CD14-positive monocyte (primary cell): ENCODE results near the gene STN1. TPM values are rescaled to one million over a fixed set of nuclear protein-coding genes. Genes with fewer than 3 reads are reported as not detected.

Experiments used
- DNase-seq, 3 donors: peaks; one replicate each; pipeline ENCODE4 v3.0.0-alpha.2; 2011 to 2022
- H2AFZ ChIP-seq: 2 replicates; pipeline ENCODE4 v1.6.0; 2012; ENCODE audit warnings: mild to moderate bottlenecking, low read depth, low read length, inconsistent platforms; ENCODE audit not compliant: insufficient read depth, poor library complexity, severe bottlenecking
- H3K27ac ChIP-seq, 2 donors: 1 replicate in 1 of 2; 2 replicates in 1 of 2; pipeline ENCODE4 v1.5.1; 2012 to 2013; ENCODE audit warnings: low read length in 2 of 2, control low read depth in 1 of 2, inconsistent platforms in 1 of 2, low read depth in 1 of 2, mild to moderate bottlenecking in 1 of 2
- H3K27me3 ChIP-seq, 2 donors: one replicate each; pipeline versions ENCODE4 v1.6.0 to v1.6.1; 2011 to 2013; ENCODE audit warnings: low read length in 2 of 2; ENCODE audit not compliant: control insufficient read depth in 2 of 2, insufficient read depth in 2 of 2
- H3K36me3 ChIP-seq, 2 donors: replicated peaks in 1 of 2; 1 replicate in 1 of 2; 2 replicates in 1 of 2; pipeline versions ENCODE4 v1.5.1 to v1.6.1; 2012 to 2013; ENCODE audit warnings: low read length in 2 of 2, control low read depth in 1 of 2, inconsistent platforms in 1 of 2, mild to moderate bottlenecking in 1 of 2; ENCODE audit not compliant: insufficient read depth in 2 of 2, control insufficient read depth in 1 of 2
- H3K4me1 ChIP-seq, 2 donors: 1 replicate in 1 of 2; 2 replicates in 1 of 2; pipeline versions ENCODE4 v1.5.1 to v1.6.1; 2012 to 2013; ENCODE audit warnings: low read length in 2 of 2, control low read depth in 1 of 2, inconsistent platforms in 1 of 2, mild to moderate bottlenecking in 1 of 2, moderate library complexity in 1 of 2; ENCODE audit not compliant: insufficient read depth in 2 of 2, control insufficient read depth in 1 of 2
- H3K4me2 ChIP-seq: replicated peaks from 2 replicates; pipeline ENCODE3; 2012; ENCODE audit warnings: low read length, moderate library complexity, mild to moderate bottlenecking; ENCODE audit not compliant: poor library complexity, severe bottlenecking; ENCODE audit errors: extremely low read depth
- H3K4me3 ChIP-seq, 3 experiments: fragments of 200-600 bp in 1 of 3; sonication (generic) in 1 of 3; replicated peaks in 1 of 3; 1 replicate in 2 of 3; 2 replicates in 1 of 3; pipeline ENCODE4 v1.5.1; 2011 to 2013; ENCODE audit warnings: low read length in 3 of 3, mild to moderate bottlenecking in 3 of 3, control low read depth in 2 of 3, low read depth in 2 of 3, inconsistent platforms in 1 of 3, moderate library complexity in 1 of 3
- H3K79me2 ChIP-seq: 2 replicates; pipeline ENCODE4 v1.6.0; 2012; ENCODE audit warnings: mild to moderate bottlenecking, control low read depth, inconsistent platforms, low read length, moderate library complexity; ENCODE audit not compliant: insufficient read depth
- H3K9ac ChIP-seq: 2 replicates; pipeline ENCODE4 v1.6.0; 2017; ENCODE audit warnings: low read length, mild to moderate bottlenecking; ENCODE audit not compliant: insufficient read depth, poor library complexity, severe bottlenecking
- H3K9me3 ChIP-seq, 2 donors: replicated peaks in 1 of 2; 1 replicate in 1 of 2; 2 replicates in 1 of 2; pipeline versions ENCODE4 v1.5.1 to v1.6.1; 2012 to 2013; ENCODE audit warnings: low read length in 2 of 2, control low read depth in 1 of 2; ENCODE audit not compliant: control insufficient read depth in 1 of 2, insufficient read depth in 1 of 2
- H4K20me1 ChIP-seq: 2 replicates; pipeline ENCODE4 v1.6.0; 2012; ENCODE audit warnings: mild to moderate bottlenecking, low read length, control low read depth, moderate library complexity; ENCODE audit not compliant: insufficient read depth
- H3K27ac Mint-ChIP-seq, 7 donors: one replicate each; pipeline ENCODE4 v1.8.0; 2020; ENCODE audit warnings: mild to moderate bottlenecking in 7 of 7, mixed read lengths in 7 of 7, moderate library complexity in 6 of 7, inconsistent platforms in 2 of 7
- H3K27me3 Mint-ChIP-seq, 3 donors: one replicate each; pipeline ENCODE4 v1.8.0; 2021 to 2022; ENCODE audit warnings: low read depth in 3 of 3, mild to moderate bottlenecking in 3 of 3, mixed read lengths in 3 of 3, moderate library complexity in 3 of 3, inconsistent platforms in 1 of 3
- H3K36me3 Mint-ChIP-seq, 2 donors: one replicate each; pipeline ENCODE4 v1.8.0; 2020; ENCODE audit warnings: mixed read lengths in 2 of 2, inconsistent platforms in 1 of 2, mild to moderate bottlenecking in 1 of 2
- H3K4me1 Mint-ChIP-seq: one replicate; pipeline ENCODE4 v1.8.0; 2020; ENCODE audit warnings: mild to moderate bottlenecking, mixed read lengths
- H3K4me3 Mint-ChIP-seq, 2 donors: one replicate each; pipeline ENCODE4 v1.8.0; 2020; ENCODE audit warnings: mild to moderate bottlenecking in 2 of 2, mixed read lengths in 2 of 2, moderate library complexity in 1 of 2
- H3K9me3 Mint-ChIP-seq, 7 donors: one replicate each; pipeline ENCODE4 v1.8.0; 2020 to 2022; ENCODE audit warnings: mixed read lengths in 7 of 7, mild to moderate bottlenecking in 6 of 7, moderate library complexity in 6 of 7, inconsistent platforms in 2 of 7
- WGBS: methylation state at CpG from one replicate; pipeline ENCODE4 v1.1.5; 2013; ENCODE audit warnings: missing lambda C conversion rate; ENCODE audit not compliant: insufficient coverage; 5-methylcytosine and 5-hydroxymethylcytosine counted together
- intact Hi-C, 2 donors: fragments of 100-400 bp; cut with micrococcal nuclease; formaldehyde crosslinking; loops; one replicate each; pipeline versions ENCODE4 v1.15.0 to v1.15.1; 2023
- polyA plus RNA-seq, 3 donors: library from polyadenylated mRNA; depleted of rRNA in 1 of 3; unstranded in 2 of 3; stranded (reverse) in 1 of 3; fragments of 300-500 nt in 2 of 3; fragments of >200 nt in 1 of 3; fragmentation: Illumina TruSeq in 2 of 3; gene quantifications; 1 replicate in 2 of 3; 2 replicates in 1 of 3; pipeline ENCODE4 v1.2.3, GENCODE V29; 2012 to 2021
- TF ChIP-seq, protein P1 (sequence below): fragments of 200-600 bp; IDR thresholded peaks from one replicate; pipeline ENCODE4 v1.8.0; 2022; ENCODE audit warnings: antibody characterized with exemption, mild to moderate bottlenecking

STN1 gene
- polyA plus RNA-seq, 3 donors = 19.3 to 37.4 (median 35.9) TPM

- DNase-seq = no peak
- no peak overlapping the region for H3K4me2 ChIP-seq
- no peak overlapping the region for H3K4me3 ChIP-seq
- H3K79me2 ChIP-seq = no peaks in the 10 kb centered on the region
- peak overlapping the region; percentile 43 for H2AFZ ChIP-seq
- H3K4me1 ChIP-seq = peaks cover 9 to 30% of the 10 kb centered on the region in 2 donors
- TF ChIP-seq, protein P1, sequence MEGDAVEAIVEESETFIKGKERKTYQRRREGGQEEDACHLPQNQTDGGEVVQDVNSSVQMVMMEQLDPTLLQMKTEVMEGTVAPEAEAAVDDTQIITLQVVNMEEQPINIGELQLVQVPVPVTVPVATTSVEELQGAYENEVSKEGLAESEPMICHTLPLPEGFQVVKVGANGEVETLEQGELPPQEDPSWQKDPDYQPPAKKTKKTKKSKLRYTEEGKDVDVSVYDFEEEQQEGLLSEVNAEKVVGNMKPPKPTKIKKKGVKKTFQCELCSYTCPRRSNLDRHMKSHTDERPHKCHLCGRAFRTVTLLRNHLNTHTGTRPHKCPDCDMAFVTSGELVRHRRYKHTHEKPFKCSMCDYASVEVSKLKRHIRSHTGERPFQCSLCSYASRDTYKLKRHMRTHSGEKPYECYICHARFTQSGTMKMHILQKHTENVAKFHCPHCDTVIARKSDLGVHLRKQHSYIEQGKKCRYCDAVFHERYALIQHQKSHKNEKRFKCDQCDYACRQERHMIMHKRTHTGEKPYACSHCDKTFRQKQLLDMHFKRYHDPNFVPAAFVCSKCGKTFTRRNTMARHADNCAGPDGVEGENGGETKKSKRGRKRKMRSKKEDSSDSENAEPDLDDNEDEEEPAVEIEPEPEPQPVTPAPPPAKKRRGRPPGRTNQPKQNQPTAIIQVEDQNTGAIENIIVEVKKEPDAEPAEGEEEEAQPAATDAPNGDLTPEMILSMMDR = no peak
- WGBS = no CpG with 5 or more reads among the region's 2 CpGs
- H3K9ac ChIP-seq = no peak overlapping the region
- no peaks in the 10 kb centered on the region for H3K27me3 ChIP-seq
- H3K9me3 ChIP-seq = no peaks in the 10 kb centered on the region
- peaks cover 47 to 81% of the 10 kb centered on the region in 2 donors for H3K36me3 ChIP-seq
- intact Hi-C loops = loop anchor here in 1 of 2 donors (10.0 kb wide), 1 partner anchor 314 kb away; no protein-coding TSS in a partner anchor
- peak overlapping the region in 1 of 2 donors; percentile 70 for H3K27ac ChIP-seq
- peaks cover 66 to 77% of the 10 kb centered on the region in 2 donors for H3K36me3 Mint-ChIP-seq
- no peaks in the 10 kb centered on the region for H4K20me1 ChIP-seq
- peak overlapping the region in 6 of 7 donors; percentile 62 to 90 (median 73) for H3K27ac Mint-ChIP-seq
- H3K4me1 Mint-ChIP-seq = peaks cover 29% of the 10 kb centered on the region
- peaks cover 0 to 2% (median 0%) of the 10 kb centered on the region in 3 donors for H3K27me3 Mint-ChIP-seq
- no peaks in the 10 kb centered on the region for H3K9me3 Mint-ChIP-seq
- no peak overlapping the region for H3K4me3 Mint-ChIP-seq
Observed at GRCh38 chr10:103890688-103891087, 27.3 kb downstream of the STN1 start.

DNA sequence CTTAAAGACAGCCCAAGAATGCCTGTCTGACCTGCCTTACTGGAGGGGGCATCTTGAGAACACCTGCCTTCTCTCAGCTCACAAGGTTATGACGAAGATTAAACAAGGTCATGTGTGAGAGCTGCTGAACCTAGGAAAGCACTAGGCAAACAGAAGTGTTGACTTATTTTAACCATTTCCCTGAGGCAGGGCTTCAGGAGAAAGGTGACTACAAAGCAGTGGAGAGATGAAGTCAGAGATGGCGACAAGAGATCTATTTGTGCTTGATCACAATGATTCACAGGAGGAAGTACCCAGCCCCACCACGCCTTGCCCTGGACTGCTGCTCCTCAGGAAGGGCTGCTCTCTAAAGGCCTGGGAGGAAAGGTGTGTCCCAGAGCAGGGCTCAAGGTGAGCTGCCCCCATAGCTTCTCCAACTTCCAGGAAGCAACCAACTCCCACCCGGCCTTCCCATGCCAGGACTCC, 27.8 kb downstream of the STN1 start:
- H3K4me2 ChIP-seq = no peak overlapping the region
- intact Hi-C loops = loop anchor here in 1 of 2 donors (10.0 kb wide), 1 partner anchor 315 kb away; no protein-coding TSS in a partner anchor
- H3K4me3 ChIP-seq = no peak overlapping the region
- H3K27ac ChIP-seq = peak overlapping the region in 1 of 2 donors; percentile 70
- Mint-ChIP-seq H3K9me3 (no peaks in the 10 kb centered on the region), H3K4me3 (no peak overlapping the region), H3K36me3 (peaks cover 65 to 73% of the 10 kb centered on the region in 2 donors), H3K4me1 (peaks cover 24% of the 10 kb centered on the region), H3K27me3 (peaks cover 0 to 2% (median 0%) of the 10 kb centered on the region in 3 donors), H3K27ac (peak overlapping the region; percentile 63 to 90 (median 84))
- peak overlapping the region; percentile 43 for H2AFZ ChIP-seq
- TF ChIP-seq, protein P1 = no peak
- H3K4me1 ChIP-seq = peaks cover 7 to 25% of the 10 kb centered on the region in 2 donors
- H3K9me3 ChIP-seq = no peaks in the 10 kb centered on the region
- H4K20me1 ChIP-seq = no peaks in the 10 kb centered on the region
- peak; percentile 40 to 67 (median 53) for DNase-seq
- WGBS = 33% methylated on average over 3 of the region's 4 CpGs
- H3K36me3 ChIP-seq = peaks cover 45 to 81% of the 10 kb centered on the region in 2 donors
- H3K9ac ChIP-seq = no peak overlapping the region
- H3K79me2 ChIP-seq = no peaks in the 10 kb centered on the region
- H3K27me3 ChIP-seq = no peaks in the 10 kb centered on the region
